HCT116 (cell line): ENCODE results near the gene WNT9A. TPM values are rescaled to one million over a fixed set of nuclear protein-coding genes. Genes with fewer than 3 reads are reported as not detected.

Source experiments
- ATAC-seq: fragments of 200-7000 bp; cut with Tn5 transposase; 2 replicates; pipeline ENCODE4 v1.9.1; 2020; ENCODE audit warnings: mild to moderate bottlenecking, moderate library complexity
- BruUV-seq: library from RNA; stranded (reverse); fragments of 400-500 nt; replicated peaks from 2 replicates; lab custom pipeline; 2021; lab: Mats Ljungman, UMichigan
- CTCF ChIA-PET: fragments of 300-600 bp; sonication (Branson Sonifier 250); formaldehyde crosslinking; loops from one replicate; lab custom pipeline; 2021; ENCODE audit warnings: antibody characterized with exemption; lab: Charles Lee
- POLR2A ChIA-PET: fragments of 300-600, 350-600 bp; sonication (Branson Sonifier 250); formaldehyde crosslinking; loops from one replicate; lab custom pipeline; 2021; ENCODE audit warnings: antibody characterized with exemption; lab: Charles Lee
- RAD21 ChIA-PET, 2 experiments: fragments of 300-600 bp; sonication (Branson Sonifier 250); formaldehyde crosslinking; loops; one replicate each; lab custom pipeline; 2023; ENCODE audit warnings: low total read pairs in 2 of 2; ENCODE audit not compliant: uncharacterized antibody in 2 of 2, unreplicated experiment in 2 of 2, low non-redundant PET in 1 of 2; lab: Charles Lee
- DNase-seq: peaks from one replicate; pipeline ENCODE4 v3.0.0-alpha.2; 2010; ENCODE audit warnings: low read depth, low spot score
- H2AFZ ChIP-seq: fragments of 200-600 bp; shearing (Covaris generic), sonication (generic); 2 replicates; pipeline ENCODE4 v1.6.1; 2017; ENCODE audit warnings: low read depth, mixed run types, mixed read lengths, antibody characterized with exemption, low read length; ENCODE audit not compliant: poor library complexity, severe bottlenecking
- H3K27ac ChIP-seq: 2 replicates; pipeline ENCODE4 v1.5.1; 2012; ENCODE audit warnings: low read depth, low read length
- H3K27me3 ChIP-seq: fragments of 200-600 bp; sonication (generic); 2 replicates; pipeline ENCODE4 v1.6.1; 2016; ENCODE audit warnings: mixed run types, low read length, mixed read lengths; ENCODE audit not compliant: insufficient read depth
- H3K36me3 ChIP-seq, 2 experiments: fragments of 200-500 bp in 1 of 2; fragments of 200-600 bp in 1 of 2; sonication (Bioruptor generic) in 1 of 2; sonication (generic) in 1 of 2; 2 replicates each; pipeline versions ENCODE4 v1.5.1 to v1.6.1; 2014 to 2016; ENCODE audit warnings: low read length in 2 of 2, inconsistent platforms in 1 of 2, mixed read lengths in 1 of 2, mixed run types in 1 of 2; ENCODE audit not compliant: insufficient read depth in 2 of 2, control insufficient read depth in 1 of 2
- H3K4me1 ChIP-seq, 2 experiments: fragments of 200-600 bp in 1 of 2; sonication (generic) in 1 of 2; 2 replicates each; pipeline versions ENCODE4 v1.5.1 to v1.6.1; 2012 to 2017; ENCODE audit warnings: low read length in 2 of 2, inconsistent platforms in 1 of 2, mild to moderate bottlenecking in 1 of 2, mixed read lengths in 1 of 2, mixed run types in 1 of 2, moderate library complexity in 1 of 2; ENCODE audit not compliant: insufficient read depth in 2 of 2, control insufficient read depth in 1 of 2
- H3K4me2 ChIP-seq: fragments of 200-600 bp; sonication (generic); 2 replicates; pipeline ENCODE4 v1.6.1; 2017; ENCODE audit warnings: mixed run types, low read length, mixed read lengths
- H3K4me3 ChIP-seq, 2 experiments: fragments of 200-600 bp in 1 of 2; sonication (generic) in 1 of 2; replicated peaks in 1 of 2; 2 replicates each; pipeline ENCODE4 v1.5.1; 2011 to 2016; ENCODE audit warnings: low read length in 2 of 2, control low read depth in 1 of 2, low read depth in 1 of 2, mild to moderate bottlenecking in 1 of 2, mixed read lengths in 1 of 2, mixed run types in 1 of 2
- H3K79me2 ChIP-seq: fragments of 200-600 bp; sonication (generic); 2 replicates; pipeline ENCODE4 v1.6.1; 2017; ENCODE audit warnings: mild to moderate bottlenecking, mixed run types, low read length, moderate library complexity, mixed read lengths; ENCODE audit not compliant: insufficient read depth
- H3K9ac ChIP-seq: fragments of 200-600 bp; sonication (generic); 2 replicates; pipeline ENCODE4 v1.6.1; 2016; ENCODE audit warnings: low read length, mixed read lengths
- H3K9me2 ChIP-seq: fragments of 200-600 bp; sonication (generic), shearing (Covaris generic); 2 replicates; pipeline ENCODE4 v1.6.1; 2017; ENCODE audit warnings: mixed run types, mild to moderate bottlenecking, moderate library complexity; ENCODE audit not compliant: insufficient read depth
- H3K9me3 ChIP-seq, 2 experiments: fragments of 200-500 bp in 1 of 2; fragments of 200-600 bp in 1 of 2; sonication (Bioruptor generic) in 1 of 2; sonication (generic) in 1 of 2; 2 replicates each; pipeline ENCODE4 v1.6.1; 2014 to 2017; ENCODE audit warnings: low read length in 2 of 2, mixed read lengths in 2 of 2, inconsistent platforms in 1 of 2, low read depth in 1 of 2, mild to moderate bottlenecking in 1 of 2, mixed run types in 1 of 2, moderate library complexity in 1 of 2; ENCODE audit not compliant: control insufficient read depth in 1 of 2, insufficient read depth in 1 of 2
- H4K20me1 ChIP-seq: fragments of 200-600 bp; sonication (generic), shearing (Covaris generic); 2 replicates; pipeline ENCODE4 v1.6.1; 2017; ENCODE audit warnings: mixed run types, mild to moderate bottlenecking, moderate library complexity; ENCODE audit not compliant: insufficient read depth
- ATF3 ChIP-seq: IDR thresholded peaks from 2 replicates; pipeline ENCODE4 v1.6.1; 2012
- CBX3 ChIP-seq: IDR thresholded peaks from 2 replicates; pipeline ENCODE4 v1.6.1; 2012; ENCODE audit warnings: low read depth
- CTCF ChIP-seq, 3 experiments: fragments of 200-600 bp in 1 of 3; sonication (generic) in 1 of 3; IDR thresholded peaks in 2 of 3; conservative IDR thresholded peaks in 1 of 3; 2 replicates each; pipeline ENCODE4 v1.5.1; 2012 to 2017; ENCODE audit warnings: low read depth in 2 of 3, low read length in 2 of 3, antibody characterized with exemption in 1 of 3, borderline replicate concordance in 1 of 3, control low read depth in 1 of 3, mild to moderate bottlenecking in 1 of 3, mixed read lengths in 1 of 3, mixed run types in 1 of 3, moderate library complexity in 1 of 3; ENCODE audit not compliant: insufficient read depth in 1 of 3
- ELF1 ChIP-seq: IDR thresholded peaks from 2 replicates; pipeline ENCODE4 v1.6.1; 2012; ENCODE audit warnings: low read depth, borderline replicate concordance
- EZH2 ChIP-seq: fragments of 200-600 bp; sonication (generic); IDR thresholded peaks from 2 replicates; pipeline ENCODE4 v1.6.1; 2017; ENCODE audit warnings: antibody characterized with exemption, mixed run types
- FOSL1 ChIP-seq: IDR thresholded peaks from 2 replicates; pipeline ENCODE4 v1.6.1; 2012; ENCODE audit warnings: low read depth
- JUND ChIP-seq: IDR thresholded peaks from 2 replicates; pipeline ENCODE4 v1.6.1; 2012
- MAX ChIP-seq: IDR thresholded peaks from 2 replicates; pipeline ENCODE4 v1.6.1; 2012
- POLR2A ChIP-seq: IDR thresholded peaks from 2 replicates; pipeline ENCODE4 v1.7.0; 2011; ENCODE audit warnings: borderline replicate concordance; ENCODE audit not compliant: insufficient read depth, insufficient read length; ENCODE audit errors: extremely low read depth
- SIN3A ChIP-seq: IDR thresholded peaks from 2 replicates; pipeline ENCODE4 v1.6.1; 2012; ENCODE audit warnings: low read depth
- SRF ChIP-seq: IDR thresholded peaks from 2 replicates; pipeline ENCODE4 v1.6.1; 2012; ENCODE audit warnings: low read depth
- TCF7L2 ChIP-seq: IDR thresholded peaks from 2 replicates; pipeline ENCODE4 v1.7.0; 2011; ENCODE audit warnings: borderline replicate concordance, inconsistent platforms; ENCODE audit not compliant: insufficient read depth, insufficient read length; ENCODE audit errors: extremely low read depth
- YY1 ChIP-seq: IDR thresholded peaks from 2 replicates; pipeline ENCODE4 v1.6.1; 2011; ENCODE audit warnings: low read length, low read depth, moderate library complexity, mild to moderate bottlenecking; ENCODE audit not compliant: insufficient replicate concordance; ENCODE audit errors: extremely low read depth
- ZBTB33 ChIP-seq: IDR thresholded peaks from 2 replicates; pipeline ENCODE4 v1.6.1; 2011; ENCODE audit warnings: mild to moderate bottlenecking, low read length, moderate library complexity; ENCODE audit not compliant: insufficient replicate concordance; ENCODE audit errors: extremely low read depth
- ZFX ChIP-seq: fragments of 450-650 bp; IDR thresholded peaks from 2 replicates; pipeline ENCODE4 v1.6.1; 2017
- ZNF274 ChIP-seq: fragments of 200-500 bp; sonication (Bioruptor generic); IDR thresholded peaks from 2 replicates; pipeline ENCODE4 v1.6.1; 2014; ENCODE audit warnings: mild to moderate bottlenecking, low read depth, low read length, inconsistent platforms
- intact Hi-C: fragments of 100-400 bp; cut with micrococcal nuclease; formaldehyde crosslinking; loops from 2 replicates; pipeline ENCODE4 v1.10.0; 2022
- total RNA-seq: library from RNA; stranded (reverse); gene quantifications from one replicate; pipeline ENCODE4 v1.2.1, GENCODE V29; 2021; ENCODE audit not compliant: unreplicated experiment

Gene WNT9A
- total RNA-seq, 1 experiment from 2014 or later: 5.6 TPM

GRCh38 chr1:227893949-227894721, 53.6 kb downstream of the WNT9A start (continued):
- no peak for TF ChIP-seq ZBTB33

- RAD21 ChIA-PET: no interaction called here
- H3K79me2 ChIP-seq: no peaks in the 10 kb centered on the region
- no peaks in the 10 kb centered on the region for H3K9me2 ChIP-seq
- H3K4me1 ChIP-seq: peaks cover 5 to 27% of the 10 kb centered on the region in 2 experiments; a peak in 3 of 4 replicates
- no peak overlapping the region for H3K4me3 ChIP-seq
- no peak overlapping the region for H3K27ac ChIP-seq
- H2AFZ ChIP-seq: no peak overlapping the region
- no TSS peak for BruUV-seq
- H3K9me3 ChIP-seq: no peaks in the 10 kb centered on the region
- H3K36me3 ChIP-seq: no peaks in the 10 kb centered on the region
- H3K4me2 ChIP-seq: no peak overlapping the region
- H3K9ac ChIP-seq: no peak overlapping the region
- TF ChIP-seq ZFX: no peak
- no peak for TF ChIP-seq POLR2A
- TF ChIP-seq FOSL1: no peak
- no peak for TF ChIP-seq SIN3A
- no peak for TF ChIP-seq SRF
- no peak for TF ChIP-seq TCF7L2
- no peak for TF ChIP-seq CBX3
- no peak for TF ChIP-seq YY1
- TF ChIP-seq MAX: no peak
- no peak for TF ChIP-seq ELF1
- no peak for TF ChIP-seq CTCF (IDR thresholded peaks at IDR 0.05 in 2 of 3, conservative IDR thresholded peaks at IDR 0.05 in 1 of 3; ENCODE audit: borderline replicate concordance in 1 of 3, insufficient read depth in 1 of 3, low read depth in 2 of 3, low read length in 2 of 3)
- no peak for TF ChIP-seq JUND
- TF ChIP-seq ATF3: no peak
- no peak for TF ChIP-seq EZH2
- no peak for TF ChIP-seq ZNF274
- TF ChIP-seq, all 23 proteins: peak for 0
- no peak for DNase-seq
- intact Hi-C loops: no loop called here
- no peaks in the 10 kb centered on the region for H3K27me3 ChIP-seq
- CTCF ChIA-PET: no interaction called here
- no peak for ATAC-seq
- POLR2A ChIA-PET: no interaction called here
- no peaks in the 10 kb centered on the region for H4K20me1 ChIP-seq
These were observed 54.3 kb downstream of the WNT9A start for GRCh38 chr1:227893300-227893948.
